Coronary artery (tissue), 2 donors: Measurements from ENCODE around the gene PLEKHH2.

ENCODE experiments used
- DNase-seq: peaks from one replicate; pipeline ENCODE4 v3.0.0-alpha.2; 2017; ENCODE audit warnings: low spot score
- H3K27ac ChIP-seq, 2 donors: fragments of 200-600 bp; sonication (generic); one replicate each; pipeline ENCODE4 v1.5.1; 2016 to 2019
- H3K4me3 ChIP-seq: fragments of 200-600 bp; sonication (generic); 2 replicates; pipeline ENCODE4 v1.5.1; 2016; ENCODE audit warnings: mild to moderate bottlenecking, moderate library complexity
- TF ChIP-seq, protein P1 (sequence below): fragments of 200-600 bp; sonication (generic); IDR thresholded peaks from one replicate; pipeline ENCODE4 v1.5.1; 2019; ENCODE audit warnings: antibody characterized with exemption

PLEKHH2 gene

DNA sequence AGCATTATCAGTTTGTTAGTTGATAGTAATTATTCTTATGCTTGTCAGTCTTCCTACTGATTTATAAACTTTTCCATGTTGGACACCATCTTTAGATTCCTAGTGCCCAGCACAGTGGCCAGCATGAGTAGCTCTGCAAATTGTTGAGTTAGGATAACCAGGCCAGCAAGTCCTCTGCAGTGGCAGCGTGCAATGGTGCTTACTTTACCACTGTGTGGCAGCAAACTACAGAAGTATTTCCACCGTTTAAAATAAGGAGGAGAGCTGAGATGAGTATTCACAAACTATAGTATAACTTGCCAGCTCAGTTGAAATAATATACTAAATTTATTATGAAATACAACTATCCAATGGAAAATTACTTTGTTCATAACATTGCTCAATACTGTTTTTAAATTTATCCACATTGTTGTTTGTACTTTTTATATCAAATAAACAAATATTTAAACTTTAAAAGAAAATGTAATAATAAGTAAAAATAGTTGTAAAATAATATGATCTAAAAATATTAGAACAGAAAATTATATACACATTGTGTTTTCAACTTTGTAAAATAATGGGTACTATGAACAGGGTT, 31.9 kb upstream of the PLEKHH2 start:
- DNase-seq: no peak

GRCh38 chr2:43605851-43606250, 31.2 kb upstream of the PLEKHH2 start:
- H3K4me3 ChIP-seq: no peak overlapping the region
- H3K27ac ChIP-seq: no peak overlapping the region
- DNase-seq: no peak
- TF ChIP-seq, protein P1, sequence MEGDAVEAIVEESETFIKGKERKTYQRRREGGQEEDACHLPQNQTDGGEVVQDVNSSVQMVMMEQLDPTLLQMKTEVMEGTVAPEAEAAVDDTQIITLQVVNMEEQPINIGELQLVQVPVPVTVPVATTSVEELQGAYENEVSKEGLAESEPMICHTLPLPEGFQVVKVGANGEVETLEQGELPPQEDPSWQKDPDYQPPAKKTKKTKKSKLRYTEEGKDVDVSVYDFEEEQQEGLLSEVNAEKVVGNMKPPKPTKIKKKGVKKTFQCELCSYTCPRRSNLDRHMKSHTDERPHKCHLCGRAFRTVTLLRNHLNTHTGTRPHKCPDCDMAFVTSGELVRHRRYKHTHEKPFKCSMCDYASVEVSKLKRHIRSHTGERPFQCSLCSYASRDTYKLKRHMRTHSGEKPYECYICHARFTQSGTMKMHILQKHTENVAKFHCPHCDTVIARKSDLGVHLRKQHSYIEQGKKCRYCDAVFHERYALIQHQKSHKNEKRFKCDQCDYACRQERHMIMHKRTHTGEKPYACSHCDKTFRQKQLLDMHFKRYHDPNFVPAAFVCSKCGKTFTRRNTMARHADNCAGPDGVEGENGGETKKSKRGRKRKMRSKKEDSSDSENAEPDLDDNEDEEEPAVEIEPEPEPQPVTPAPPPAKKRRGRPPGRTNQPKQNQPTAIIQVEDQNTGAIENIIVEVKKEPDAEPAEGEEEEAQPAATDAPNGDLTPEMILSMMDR: no peak

More for the DNA sequence above, 31.9 kb upstream of the PLEKHH2 start:
- TF ChIP-seq, protein P1: no peak
- Histone ChIP-seq H3K4me3 (no peak overlapping the region), H3K27ac (no peak overlapping the region)

DNA sequence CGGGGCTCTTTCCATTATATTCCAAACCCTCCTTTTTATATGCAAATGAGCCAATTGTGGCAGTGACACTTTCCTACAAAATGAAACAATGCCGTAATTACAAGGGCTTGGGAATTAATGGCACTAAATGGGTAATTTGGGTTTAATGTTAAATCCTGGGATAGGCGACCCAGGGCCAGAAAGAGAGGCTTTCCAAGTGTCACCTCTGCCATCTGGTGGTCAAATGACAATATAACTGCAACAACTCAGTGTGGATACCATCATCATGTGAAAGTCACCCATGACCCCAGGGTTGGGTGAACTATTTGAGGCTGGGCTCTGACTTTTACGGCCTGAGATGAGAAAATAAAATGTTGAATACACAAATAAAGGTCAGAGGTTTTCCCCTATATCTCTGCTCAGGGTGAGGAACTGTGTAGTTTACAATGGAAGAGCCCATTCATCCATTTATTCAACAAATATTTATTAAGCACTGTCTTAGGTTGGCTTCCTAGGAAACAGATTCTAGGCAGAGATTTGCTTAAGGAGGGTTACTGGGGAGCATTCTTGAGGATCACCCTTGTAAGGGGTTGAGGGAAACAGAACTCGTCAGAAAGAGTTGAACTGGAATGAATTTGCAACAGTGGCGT, 27.7 kb upstream of the PLEKHH2 start:
- Histone ChIP-seq H3K27ac (no peak overlapping the region), H3K4me3 (no peak overlapping the region)
- DNase-seq: no peak
- TF ChIP-seq, protein P1: peak; percentile 62

GRCh38 chr2:43610361-43610760, 26.7 kb upstream of the PLEKHH2 start:
- no peak overlapping the region for H3K4me3 ChIP-seq
- DNase-seq: no peak
- H3K27ac ChIP-seq: no peak overlapping the region
- TF ChIP-seq, protein P1: no peak

DNA sequence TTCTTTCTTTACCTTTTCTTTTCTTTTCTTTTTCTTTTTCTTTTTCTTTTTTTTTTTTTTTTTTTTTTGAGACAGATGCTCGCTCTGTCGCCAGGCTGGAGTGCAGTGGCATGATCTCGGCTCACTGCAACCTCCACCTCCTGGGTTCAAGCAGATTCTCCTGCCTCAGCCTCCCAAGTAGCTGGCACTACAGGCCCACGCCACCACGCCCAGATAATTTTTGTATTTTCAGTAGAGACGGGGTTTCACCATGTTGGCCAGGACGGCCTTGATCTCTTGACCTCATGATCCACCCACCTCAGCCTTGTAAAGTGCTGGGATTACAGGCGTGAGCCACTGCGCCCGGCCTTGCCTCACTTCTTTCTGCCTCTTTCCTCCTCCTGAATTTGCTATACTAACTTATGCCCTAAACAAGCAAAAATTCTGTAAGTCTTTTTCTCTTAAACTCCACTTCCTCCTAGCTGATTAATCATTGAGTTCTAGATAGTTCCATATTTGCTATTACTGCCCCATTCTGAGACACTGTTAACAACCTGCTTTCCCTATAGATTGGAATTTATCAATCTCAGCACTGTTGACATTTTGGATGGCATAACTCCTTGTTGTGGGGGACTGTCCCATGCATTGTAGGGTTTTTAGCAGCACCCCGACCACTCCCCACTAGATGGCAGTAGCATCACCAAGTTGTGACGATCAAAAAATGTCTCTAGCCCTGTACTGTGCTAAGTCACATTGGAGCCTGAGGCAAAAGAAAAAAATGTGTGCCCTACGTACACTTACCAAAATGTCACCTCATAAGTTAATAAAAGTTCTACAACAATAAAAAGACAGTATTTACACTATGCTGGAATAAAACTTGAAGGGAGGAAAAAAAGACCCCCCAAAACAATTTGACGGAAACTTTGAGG, 24.8 kb upstream of the PLEKHH2 start:
- DNase-seq: no peak
- TF ChIP-seq, protein P1: peak; percentile 70
- no peak overlapping the region for H3K4me3 ChIP-seq
- no peak overlapping the region for H3K27ac ChIP-seq

- TF ChIP-seq, protein P1: no peak
- H3K27ac ChIP-seq: no peak overlapping the region
- DNase-seq: no peak
- no peak overlapping the region for H3K4me3 ChIP-seq
Observed at GRCh38 chr2:43612944-43613343, 24.1 kb upstream of the PLEKHH2 start.
